Thyroid gland (tissue), 4 donors: ENCODE measurements around the gene IGSF9B.

Source experiments
- POLR2A ChIP-seq, 2 donors: fragments of 450-650 bp; IDR thresholded peaks; one replicate each; pipeline ENCODE4 v1.6.1; 2017; ENCODE audit warnings: antibody characterized with exemption in 2 of 2, mild to moderate bottlenecking in 2 of 2, moderate library complexity in 1 of 2
- TF ChIP-seq, protein P1 (sequence below), 6 experiments: fragments of 200-600 bp in 3 of 6; fragments of 450-650 bp in 3 of 6; sonication (generic) in 3 of 6; IDR thresholded peaks; one replicate each; pipeline ENCODE4 v1.5.1; 2016 to 2019; ENCODE audit warnings: antibody characterized with exemption in 6 of 6, mild to moderate bottlenecking in 2 of 6, inconsistent platforms in 1 of 6, moderate library complexity in 1 of 6

DNA sequence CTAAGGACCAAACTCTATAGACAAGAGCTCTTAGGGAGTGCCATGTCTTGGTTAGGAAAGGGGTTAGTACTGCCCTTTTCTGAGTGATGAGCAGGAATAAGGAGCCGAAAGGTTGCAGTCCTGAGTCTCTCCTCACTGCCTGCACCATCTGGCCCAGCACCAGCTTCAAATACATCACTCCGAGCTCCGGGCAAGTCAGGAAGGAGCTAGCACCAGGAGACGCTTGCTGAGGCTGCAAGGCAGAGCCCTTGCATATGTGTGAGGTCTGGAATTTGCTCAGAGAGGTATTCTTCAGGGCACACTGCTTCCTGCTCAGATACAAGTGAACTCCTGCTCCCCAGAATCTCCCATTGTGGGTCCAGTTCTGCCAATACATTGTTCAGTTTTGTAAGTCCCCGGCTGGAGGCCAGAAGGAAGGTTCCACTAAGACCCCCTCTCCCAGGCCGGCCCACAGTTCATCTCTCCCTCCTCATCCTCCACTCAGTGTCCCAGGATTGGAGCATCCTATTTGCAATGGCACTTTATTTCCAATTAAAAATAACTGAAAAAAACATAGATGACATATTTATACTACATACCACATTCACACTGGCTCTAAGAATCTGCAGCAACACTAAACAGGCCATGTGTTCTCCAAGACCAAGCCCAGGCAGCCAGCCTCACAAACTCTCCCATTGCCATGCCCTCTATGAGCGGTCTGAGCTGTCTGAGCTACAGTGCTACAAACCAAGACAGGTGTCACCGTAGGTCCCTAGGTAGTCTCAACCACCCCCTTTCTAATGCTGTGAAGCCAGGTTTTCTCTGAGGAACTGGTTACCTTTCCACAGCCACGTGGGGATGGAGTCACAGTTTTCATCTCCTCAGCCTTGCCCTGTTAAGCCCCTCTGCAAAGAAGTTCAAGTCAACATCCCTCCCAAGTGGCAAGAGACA lies 56.3 kb downstream of the IGSF9B start:
- TF ChIP-seq, protein P1, sequence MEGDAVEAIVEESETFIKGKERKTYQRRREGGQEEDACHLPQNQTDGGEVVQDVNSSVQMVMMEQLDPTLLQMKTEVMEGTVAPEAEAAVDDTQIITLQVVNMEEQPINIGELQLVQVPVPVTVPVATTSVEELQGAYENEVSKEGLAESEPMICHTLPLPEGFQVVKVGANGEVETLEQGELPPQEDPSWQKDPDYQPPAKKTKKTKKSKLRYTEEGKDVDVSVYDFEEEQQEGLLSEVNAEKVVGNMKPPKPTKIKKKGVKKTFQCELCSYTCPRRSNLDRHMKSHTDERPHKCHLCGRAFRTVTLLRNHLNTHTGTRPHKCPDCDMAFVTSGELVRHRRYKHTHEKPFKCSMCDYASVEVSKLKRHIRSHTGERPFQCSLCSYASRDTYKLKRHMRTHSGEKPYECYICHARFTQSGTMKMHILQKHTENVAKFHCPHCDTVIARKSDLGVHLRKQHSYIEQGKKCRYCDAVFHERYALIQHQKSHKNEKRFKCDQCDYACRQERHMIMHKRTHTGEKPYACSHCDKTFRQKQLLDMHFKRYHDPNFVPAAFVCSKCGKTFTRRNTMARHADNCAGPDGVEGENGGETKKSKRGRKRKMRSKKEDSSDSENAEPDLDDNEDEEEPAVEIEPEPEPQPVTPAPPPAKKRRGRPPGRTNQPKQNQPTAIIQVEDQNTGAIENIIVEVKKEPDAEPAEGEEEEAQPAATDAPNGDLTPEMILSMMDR (IDR thresholded peaks at IDR 0.05), result no peak
- no peak for TF ChIP-seq POLR2A (IDR thresholded peaks at IDR 0.05)
